ENCODE results near the gene SSH3.

- TF ChIP-seq CTCF (IDR thresholded peaks at IDR 0.05; ENCODE audit: insufficient read depth, low read length) (no peak), POLR2AphosphoS5 (IDR thresholded peaks at IDR 0.05; ENCODE audit: low read depth) (peak; percentile 65; the same call in 1 of the 2 replicates)
These were observed 33.7 kb upstream of the SSH3 start for GRCh38 chr11:67269401-67270255.

Measured in HL-60 (cell line).